Esophagus muscularis mucosa (tissue), 4 donors: ENCODE results near the gene CACNA2D3. TPM values are rescaled to one million over a fixed set of nuclear protein-coding genes. Genes with fewer than 3 reads are reported as not detected.

Experiments used
- DNase-seq: peaks from one replicate; pipeline ENCODE4 v3.0.0-alpha.2; 2017; ENCODE audit errors: extremely low spot score
- H3K27ac ChIP-seq, 4 donors: fragments of 200-600 bp; sonication (generic); replicated peaks in 1 of 4; 1 replicate in 3 of 4; 2 replicates in 1 of 4; pipeline ENCODE4 v1.5.1; 2016 to 2019; ENCODE audit warnings: mild to moderate bottlenecking in 1 of 4
- H3K27me3 ChIP-seq, 4 donors: fragments of 200-600 bp; sonication (generic); one replicate each; pipeline versions ENCODE4 v1.5.1 to v1.6.0; 2016 to 2019
- H3K36me3 ChIP-seq, 4 donors: fragments of 200-600 bp; sonication (generic); one replicate each; pipeline ENCODE4 v1.5.1; 2016 to 2019
- H3K4me1 ChIP-seq, 4 donors: fragments of 200-600 bp; sonication (generic); one replicate each; pipeline ENCODE4 v1.5.1; 2016 to 2019
- H3K4me3 ChIP-seq, 4 donors: fragments of 200-600 bp; sonication (generic); 1 replicate in 2 of 4; 2 replicates in 2 of 4; pipeline ENCODE4 v1.5.1; 2016 to 2019; ENCODE audit warnings: mild to moderate bottlenecking in 4 of 4, moderate library complexity in 1 of 4
- H3K9me3 ChIP-seq, 4 donors: fragments of 200-600 bp; sonication (generic); 1 replicate in 3 of 4; 2 replicates in 1 of 4; pipeline ENCODE4 v1.5.1; 2016 to 2019
- CTCF ChIP-seq, 3 experiments: fragments of 200-600 bp in 2 of 3; fragments of 450-650 bp in 1 of 3; sonication (generic) in 2 of 3; IDR thresholded peaks; one replicate each; pipeline ENCODE4 v1.5.1; 2017 to 2019; ENCODE audit warnings: antibody characterized with exemption in 3 of 3, mild to moderate bottlenecking in 2 of 3, moderate library complexity in 1 of 3
- EP300 ChIP-seq: sonication (generic); formaldehyde crosslinking; IDR thresholded peaks from one replicate; pipeline ENCODE4 v1.6.1; 2017; ENCODE audit warnings: antibody characterized with exemption
- POLR2A ChIP-seq: fragments of 450-650 bp; IDR thresholded peaks from one replicate; pipeline ENCODE4 v1.6.1; 2017; ENCODE audit warnings: antibody characterized with exemption, moderate library complexity, mild to moderate bottlenecking, low read depth
- POLR2AphosphoS5 ChIP-seq, 2 donors: sonication (generic); formaldehyde crosslinking; IDR thresholded peaks; one replicate each; pipeline ENCODE4 v1.6.1; 2017; ENCODE audit warnings: antibody characterized with exemption in 2 of 2
- WGBS: methylation state at CpG from one replicate; pipeline ENCODE4 v1.1.5; 2018; 5-methylcytosine and 5-hydroxymethylcytosine counted together
- intact Hi-C: fragments of 100-400 bp; cut with DNase I; formaldehyde crosslinking; loops from one replicate; pipeline ENCODE4 v1.15.1; 2023
- total RNA-seq, 4 donors: library from RNA; depleted of rRNA; stranded (reverse); fragments of >200 nt; gene quantifications; one replicate each; pipeline versions ENCODE4 v1.1.0 to v1.2.1, GENCODE V29; 2016

Gene CACNA2D3
- total RNA-seq, 4 donors from 2014 or later = 2.5 to 6.3 (median 3.9) TPM

GRCh38 chr3:54709785-54710184 lies 587.4 kb downstream of the CACNA2D3 start:
- no peak for DNase-seq
- intact Hi-C loops = no loop called here
- Histone ChIP-seq H3K27me3 (no peaks in the 10 kb centered on the region), H3K4me1 (peaks cover 0 to 6% (median 0%) of the 10 kb centered on the region in 4 donors), H3K27ac (no peak overlapping the region), H3K4me3 (no peak overlapping the region), H3K36me3 (no peaks in the 10 kb centered on the region), H3K9me3 (no peaks in the 10 kb centered on the region)
- WGBS = 81% methylated on average over 3 of the region's 3 CpGs
- TF ChIP-seq CTCF (IDR thresholded peaks at IDR 0.05) = no peak
- no peak for TF ChIP-seq POLR2A
- TF ChIP-seq POLR2AphosphoS5 (IDR thresholded peaks at IDR 0.05) = no peak
- TF ChIP-seq EP300 = no peak

- 87% methylated on average over 5 of the region's 5 CpGs for WGBS
- no peaks in the 10 kb centered on the region for H3K27me3 ChIP-seq
These were observed 588.6 kb downstream of the CACNA2D3 start for GRCh38 chr3:54710954-54711353.

GRCh38 chr3:54712539-54712938 lies 590.2 kb downstream of the CACNA2D3 start:
- Histone ChIP-seq H3K9me3 (no peaks in the 10 kb centered on the region), H3K4me3 (no peak overlapping the region), H3K27ac (no peak overlapping the region), H3K36me3 (no peaks in the 10 kb centered on the region), H3K4me1 (peaks cover 0 to 6% (median 0%) of the 10 kb centered on the region in 4 donors), H3K27me3 (no peaks in the 10 kb centered on the region)
- peak; percentile 68 for DNase-seq
- no peak for TF ChIP-seq POLR2A
- TF ChIP-seq CTCF (IDR thresholded peaks at IDR 0.05) = no peak
- no peak for TF ChIP-seq POLR2AphosphoS5 (IDR thresholded peaks at IDR 0.05)
- TF ChIP-seq EP300 = no peak
- intact Hi-C loops = no loop called here
- WGBS = 73% methylated on average over 5 of the region's 5 CpGs

More at GRCh38 chr3:54710954-54711353, 588.6 kb downstream of the CACNA2D3 start:
- no peak overlapping the region for H3K27ac ChIP-seq
- peaks cover 0 to 6% (median 0%) of the 10 kb centered on the region in 4 donors for H3K4me1 ChIP-seq
- TF ChIP-seq POLR2A (no peak), EP300 (no peak), POLR2AphosphoS5 (IDR thresholded peaks at IDR 0.05) (no peak), CTCF (IDR thresholded peaks at IDR 0.05) (no peak)
- H3K9me3 ChIP-seq = no peaks in the 10 kb centered on the region
- no peaks in the 10 kb centered on the region for H3K36me3 ChIP-seq
- peak; percentile 75 for DNase-seq
- intact Hi-C loops = no loop called here
- H3K4me3 ChIP-seq = no peak overlapping the region

- WGBS = 68% methylated on average over 1 of the region's 1 CpG
- H3K4me3 ChIP-seq = no peak overlapping the region
These were observed 590.7 kb downstream of the CACNA2D3 start for GRCh38 chr3:54713031-54713430.

More at GRCh38 chr3:54713031-54713430, 590.7 kb downstream of the CACNA2D3 start:
- Histone ChIP-seq H3K4me1 (peaks cover 0 to 6% (median 0%) of the 10 kb centered on the region in 4 donors), H3K9me3 (no peaks in the 10 kb centered on the region), H3K36me3 (no peaks in the 10 kb centered on the region), H3K27ac (no peak overlapping the region), H3K27me3 (no peaks in the 10 kb centered on the region)
- DNase-seq = no peak
- intact Hi-C loops = no loop called here
- TF ChIP-seq POLR2AphosphoS5 (IDR thresholded peaks at IDR 0.05) (no peak), CTCF (IDR thresholded peaks at IDR 0.05) (no peak), POLR2A (no peak), EP300 (no peak)
